Measurements from ENCODE around the gene SOD2.
"Not testable (repeated sequence)": the region's sequence is repeated elsewhere in the genome, so short reads cannot be mapped to it uniquely, and the experiment has no call there.

Gene SOD2

GRCh38 chr6:159716247-159717096 is 23.4 kb upstream of the SOD2 start:
- H3K36me3 ChIP-seq (ENCODE audit: insufficient read depth, insufficient read length, low read length), result no peaks in the 10 kb centered on the region
- no peaks in the 10 kb centered on the region for H3K9me3 ChIP-seq (ENCODE audit: insufficient read depth, low read length)
- no peak overlapping the region for H3K4me3 ChIP-seq (ENCODE audit: insufficient read length, low read depth)
- TF ChIP-seq SUZ12 (IDR thresholded peaks at IDR 0.05; ENCODE audit: extremely low read depth, insufficient read depth, insufficient read length), result no peak
- no peak for TF ChIP-seq ZNF274 (IDR thresholded peaks at IDR 0.05; ENCODE audit: low read depth, low read length)
- TF ChIP-seq YY1 (IDR thresholded peaks at IDR 0.05; ENCODE audit: insufficient read depth, insufficient read length), result no peak
- DNase-seq (ENCODE audit: low read depth, low spot score), result no peak
- no peaks in the 10 kb centered on the region for H3K27me3 ChIP-seq (ENCODE audit: insufficient read depth, insufficient read length)
- H3K4me1 ChIP-seq (ENCODE audit: insufficient read depth, insufficient read length), result no peaks in the 10 kb centered on the region
- H3K9ac ChIP-seq (ENCODE audit: insufficient read length, low read depth), result no peak overlapping the region

- no peaks in the 10 kb centered on the region for H3K27me3 ChIP-seq (ENCODE audit: insufficient read depth, insufficient read length)
- H3K9me3 ChIP-seq (ENCODE audit: insufficient read depth, low read length), result no peaks in the 10 kb centered on the region
- no peaks in the 10 kb centered on the region for H3K36me3 ChIP-seq (ENCODE audit: insufficient read depth, insufficient read length, low read length)
- H3K4me1 ChIP-seq (ENCODE audit: insufficient read depth, insufficient read length), result no peaks in the 10 kb centered on the region
- no peak overlapping the region for H3K4me3 ChIP-seq (ENCODE audit: insufficient read length, low read depth)
- no peak overlapping the region for H3K9ac ChIP-seq (ENCODE audit: insufficient read length, low read depth)
- no peak for TF ChIP-seq YY1 (IDR thresholded peaks at IDR 0.05; ENCODE audit: insufficient read depth, insufficient read length)
- no peak for TF ChIP-seq SUZ12 (IDR thresholded peaks at IDR 0.05; ENCODE audit: extremely low read depth, insufficient read depth, insufficient read length)
- no peak for TF ChIP-seq ZNF274 (IDR thresholded peaks at IDR 0.05; ENCODE audit: low read depth, low read length)
- DNase-seq (ENCODE audit: low read depth, low spot score), result no peak
Observed at GRCh38 chr6:159715605-159716004, 22.6 kb upstream of the SOD2 start.

GRCh38 chr6:159715166-159715565 is 22.1 kb upstream of the SOD2 start:
- H3K27me3 ChIP-seq (ENCODE audit: insufficient read depth, insufficient read length), result no peaks in the 10 kb centered on the region
- H3K4me1 ChIP-seq (ENCODE audit: insufficient read depth, insufficient read length), result no peaks in the 10 kb centered on the region
- no peak for TF ChIP-seq ZNF274 (IDR thresholded peaks at IDR 0.05; ENCODE audit: low read depth, low read length)
- no peak for TF ChIP-seq SUZ12 (IDR thresholded peaks at IDR 0.05; ENCODE audit: extremely low read depth, insufficient read depth, insufficient read length)
- TF ChIP-seq YY1 (IDR thresholded peaks at IDR 0.05; ENCODE audit: insufficient read depth, insufficient read length), result no peak
- no peak overlapping the region for H3K4me3 ChIP-seq (ENCODE audit: insufficient read length, low read depth)
- DNase-seq (ENCODE audit: low read depth, low spot score), result no peak
- H3K36me3 ChIP-seq (ENCODE audit: insufficient read depth, insufficient read length, low read length), result no peaks in the 10 kb centered on the region
- no peak overlapping the region for H3K9ac ChIP-seq (ENCODE audit: insufficient read length, low read depth)
- no peaks in the 10 kb centered on the region for H3K9me3 ChIP-seq (ENCODE audit: insufficient read depth, low read length)

- Histone ChIP-seq H3K4me1 (ENCODE audit: insufficient read depth, insufficient read length) (no peaks in the 10 kb centered on the region), H3K9me3 (ENCODE audit: insufficient read depth, low read length) (no peaks in the 10 kb centered on the region), H3K9ac (ENCODE audit: insufficient read length, low read depth) (no peak overlapping the region), H3K27me3 (ENCODE audit: insufficient read depth, insufficient read length) (no peaks in the 10 kb centered on the region), H3K4me3 (ENCODE audit: insufficient read length, low read depth) (no peak overlapping the region), H3K36me3 (ENCODE audit: insufficient read depth, insufficient read length, low read length) (no peaks in the 10 kb centered on the region)
- DNase-seq (ENCODE audit: low read depth, low spot score), result no peak
- no peak for TF ChIP-seq YY1 (IDR thresholded peaks at IDR 0.05; ENCODE audit: insufficient read depth, insufficient read length)
- TF ChIP-seq ZNF274 (IDR thresholded peaks at IDR 0.05; ENCODE audit: low read depth, low read length), result no peak
Observed at GRCh38 chr6:159714404-159714803, 21.4 kb upstream of the SOD2 start.

- TF ChIP-seq SUZ12 (IDR thresholded peaks at IDR 0.05; ENCODE audit: extremely low read depth, insufficient read depth, insufficient read length) (no peak), YY1 (IDR thresholded peaks at IDR 0.05; ENCODE audit: insufficient read depth, insufficient read length) (no peak), ZNF274 (IDR thresholded peaks at IDR 0.05; ENCODE audit: low read depth, low read length) (no peak)
- no peaks in the 10 kb centered on the region for H3K4me1 ChIP-seq (ENCODE audit: insufficient read depth, insufficient read length)
- H3K9me3 ChIP-seq (ENCODE audit: insufficient read depth, low read length), result no peaks in the 10 kb centered on the region
- H3K9ac ChIP-seq (ENCODE audit: insufficient read length, low read depth), result no peak overlapping the region
- DNase-seq (ENCODE audit: low read depth, low spot score), result no peak
- H3K27me3 ChIP-seq (ENCODE audit: insufficient read depth, insufficient read length), result no peaks in the 10 kb centered on the region
- no peak overlapping the region for H3K4me3 ChIP-seq (ENCODE audit: insufficient read length, low read depth)
- H3K36me3 ChIP-seq (ENCODE audit: insufficient read depth, insufficient read length, low read length), result no peaks in the 10 kb centered on the region
Observed at GRCh38 chr6:159713984-159714383, 20.9 kb upstream of the SOD2 start.

- H3K9ac ChIP-seq (ENCODE audit: insufficient read length, low read depth); DNase-seq (ENCODE audit: low read depth, low spot score); H3K4me3 ChIP-seq (ENCODE audit: insufficient read length, low read depth); H3K4me1 ChIP-seq (ENCODE audit: insufficient read depth, insufficient read length); H3K27me3 ChIP-seq (ENCODE audit: insufficient read depth, insufficient read length); H3K36me3 ChIP-seq (ENCODE audit: insufficient read depth, insufficient read length, low read length); H3K9me3 ChIP-seq (ENCODE audit: insufficient read depth, low read length): not testable (repeated sequence)
Observed at GRCh38 chr6:159712389-159712788, 19.3 kb upstream of the SOD2 start.

GRCh38 chr6:159710603-159711002 is 17.6 kb upstream of the SOD2 start:
- not testable (repeated sequence) for H3K4me1 ChIP-seq (ENCODE audit: insufficient read depth, insufficient read length); H3K9me3 ChIP-seq (ENCODE audit: insufficient read depth, low read length); H3K9ac ChIP-seq (ENCODE audit: insufficient read length, low read depth); DNase-seq (ENCODE audit: low read depth, low spot score); H3K36me3 ChIP-seq (ENCODE audit: insufficient read depth, insufficient read length, low read length); H3K27me3 ChIP-seq (ENCODE audit: insufficient read depth, insufficient read length); H3K4me3 ChIP-seq (ENCODE audit: insufficient read length, low read depth)

Measured in NT2/D1 (cell line).